ENCODE measurements around the gene CACNA1H. TPM values are rescaled to one million over a fixed set of nuclear protein-coding genes. Genes with fewer than 3 reads are reported as not detected.

The CACNA1H gene
- total and polyA plus RNA-seq, 2 of the 8 experiments (the other 6 are each of a cell fraction or from before 2014, with no cell fraction given) = 14.0 to 28.7 TPM

DNA sequence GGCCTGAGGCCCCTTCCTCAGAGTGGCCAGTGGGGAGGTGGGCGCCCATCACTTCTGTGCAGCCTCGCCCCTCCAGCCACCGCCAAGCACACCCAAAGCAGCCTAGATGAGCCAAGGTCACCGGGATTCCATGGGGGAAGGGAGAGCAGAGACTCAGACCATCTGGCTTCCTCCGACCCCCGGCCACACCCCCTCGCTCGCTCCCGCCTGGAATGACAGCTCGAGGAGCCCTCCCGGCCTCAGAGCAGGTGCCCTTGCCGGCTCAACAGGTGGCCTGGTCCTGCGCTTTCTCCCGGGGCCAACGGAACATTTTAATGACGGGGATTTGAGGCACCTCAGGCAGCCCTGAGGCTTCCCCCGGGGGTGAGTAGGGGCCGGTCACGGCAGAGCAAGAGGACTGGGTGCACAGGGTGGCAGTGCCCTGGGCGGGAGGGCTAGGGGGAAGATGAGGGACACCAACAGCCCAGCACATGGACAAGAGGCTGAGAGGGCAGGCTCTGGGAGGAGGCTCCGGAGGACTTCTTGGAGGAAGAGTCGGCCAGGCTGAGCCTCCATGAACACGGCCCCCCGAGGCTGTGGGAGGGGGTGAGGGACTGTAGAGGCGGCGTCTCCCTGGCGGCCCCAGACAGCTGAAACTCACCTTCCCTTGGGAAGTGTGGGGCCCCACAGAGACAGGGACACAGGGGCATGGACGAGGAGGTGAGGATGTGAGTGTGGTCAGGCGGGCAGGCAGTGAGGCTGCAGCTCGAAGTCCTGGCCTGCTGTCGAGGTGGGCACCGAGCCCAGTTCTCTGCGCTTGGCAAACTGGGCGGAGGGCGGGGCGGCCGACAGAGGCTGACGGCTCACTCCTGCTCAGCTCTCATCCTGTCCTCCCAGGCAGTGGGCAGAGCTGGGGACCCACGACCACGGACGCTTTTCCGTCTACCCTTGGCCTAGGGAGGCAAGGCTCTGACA, 44.3 kb upstream of the CACNA1H start:
- H2BK12ac ChIP-seq (ENCODE audit: low read depth, low read length) = no peak overlapping the region
- H4K5ac ChIP-seq (ENCODE audit: insufficient read length, low read depth, low read length) = no peak overlapping the region
- H2BK15ac ChIP-seq (ENCODE audit: low read length) = no peak overlapping the region
- H3K4me2 ChIP-seq (ENCODE audit: insufficient read depth in 1 of 2, low read depth in 2 of 2, low read length in 2 of 2) = no peak overlapping the region
- DNase-seq (ENCODE audit: low read depth in 1 of 2, low spot score in 2 of 2) (no peak), FAIRE-seq (no peak)
- H3K4ac ChIP-seq (replicated peaks; ENCODE audit: insufficient read length, low read depth, low read length) = no peak overlapping the region
- no peak overlapping the region for H3K18ac ChIP-seq (ENCODE audit: extremely low read depth, low read length)
- H3K56ac ChIP-seq (replicated peaks; ENCODE audit: insufficient read length, low read depth, low read length) = no peak overlapping the region
- no peak overlapping the region for H3K4me3 ChIP-seq (ENCODE audit: extremely low read depth in 1 of 4, insufficient read depth in 2 of 4, low read depth in 3 of 4, low read length in 4 of 4)
- H3K27ac ChIP-seq (ENCODE audit: low read depth, low read length) = no peak overlapping the region
- no peaks in the 10 kb centered on the region for H3K23me2 ChIP-seq (ENCODE audit: low read depth, low read length)
- H3K23ac ChIP-seq (ENCODE audit: insufficient read length) = no peak overlapping the region
- H2BK5ac ChIP-seq (ENCODE audit: low read depth, low read length) = no peak overlapping the region
- H4K8ac ChIP-seq (ENCODE audit: extremely low read depth, insufficient read depth, low read length) = no peak overlapping the region
- H4K91ac ChIP-seq (replicated peaks; ENCODE audit: insufficient read length, low read length) = no peak overlapping the region
- no peak overlapping the region for H2AFZ ChIP-seq (ENCODE audit: low read length)
- ChIA-PET CTCF (ENCODE audit: partially characterized antibody) (interaction anchor here (1.0 to 2.6 kb wide), 9 partner anchors 53 to 222 kb away, joined by 3 to 12 read pairs (median 3); no protein-coding TSS in a partner anchor), POLR2A (ENCODE audit: partially characterized antibody) (no interaction called here)
- H3K79me1 ChIP-seq (ENCODE audit: low read depth, low read length) = no peaks in the 10 kb centered on the region
- no peaks in the 10 kb centered on the region for H3K79me2 ChIP-seq (ENCODE audit: control insufficient read depth in 1 of 2, insufficient read depth in 2 of 2, low read length in 2 of 2)
- H3K36me3 ChIP-seq (ENCODE audit: control insufficient read depth in 2 of 4, insufficient read depth in 4 of 4, low read length in 3 of 4) = no peaks in the 10 kb centered on the region
- no peak overlapping the region for H3K9ac ChIP-seq (replicated peaks in 1 of 4; ENCODE audit: extremely low read depth in 1 of 4, low read depth in 3 of 4, low read length in 3 of 4)
- H2BK120ac ChIP-seq (replicated peaks; ENCODE audit: low read depth, low read length) = no peak overlapping the region
- no peak overlapping the region for H2AK5ac ChIP-seq (ENCODE audit: low read depth, low read length)
- H3K27me3 ChIP-seq (replicated peaks in 1 of 4; ENCODE audit: control insufficient read depth in 3 of 4, extremely low read depth in 1 of 4, insufficient read depth in 3 of 4, low read length in 3 of 4) = peaks cover 0 to 12% (median 7%) of the 10 kb centered on the region in 4 experiments; a peak in 5 of 7 replicates
- H4K20me1 ChIP-seq (replicated peaks in 1 of 2; ENCODE audit: control insufficient read depth in 1 of 2, insufficient read depth in 2 of 2, low read length in 2 of 2) = peaks cover 0 to 4% of the 10 kb centered on the region in 2 experiments
- no peak overlapping the region for H2BK20ac ChIP-seq (ENCODE audit: low read length)
- H3K14ac ChIP-seq (ENCODE audit: insufficient read length) = no peak overlapping the region
- WGBS, 2 experiments (ENCODE audit: extremely low coverage in 1 of 2, insufficient coverage in 1 of 2, insufficient read length in 1 of 2, insufficient replicate concordance in 2 of 2, low coverage in 1 of 2, low lambda C conversion rate in 2 of 2, missing lambda C conversion rate in 1 of 2) = 78% methylated on average over 38 of the region's 42 CpGs; no CpG with 5 or more reads in 1 of the 2 experiments
- H3K4me1 ChIP-seq (replicated peaks in 1 of 4; ENCODE audit: control insufficient read depth in 3 of 4, insufficient read depth in 4 of 4, low read length in 3 of 4) = peaks cover 0 to 6% (median under 1%) of the 10 kb centered on the region in 4 experiments; a peak in 4 of 7 replicates
- no peaks in the 10 kb centered on the region for H3K9me3 ChIP-seq (ENCODE audit: insufficient read depth in 2 of 2, low read depth in 1 of 2, low read length in 1 of 2)
- TF ChIP-seq POU5F1 (IDR thresholded peaks at IDR 0.05; ENCODE audit: low read depth, low read length) = no peak
- no peak for TF ChIP-seq RXRA (IDR thresholded peaks at IDR 0.05; ENCODE audit: insufficient read depth, low read depth, low read length)
- no peak for TF ChIP-seq JUND (IDR thresholded peaks at IDR 0.05; ENCODE audit: low read length)
- no peak for TF ChIP-seq POLR2AphosphoS5 (IDR thresholded peaks at IDR 0.05; ENCODE audit: low read depth, low read length)
- TF ChIP-seq, protein P1, sequence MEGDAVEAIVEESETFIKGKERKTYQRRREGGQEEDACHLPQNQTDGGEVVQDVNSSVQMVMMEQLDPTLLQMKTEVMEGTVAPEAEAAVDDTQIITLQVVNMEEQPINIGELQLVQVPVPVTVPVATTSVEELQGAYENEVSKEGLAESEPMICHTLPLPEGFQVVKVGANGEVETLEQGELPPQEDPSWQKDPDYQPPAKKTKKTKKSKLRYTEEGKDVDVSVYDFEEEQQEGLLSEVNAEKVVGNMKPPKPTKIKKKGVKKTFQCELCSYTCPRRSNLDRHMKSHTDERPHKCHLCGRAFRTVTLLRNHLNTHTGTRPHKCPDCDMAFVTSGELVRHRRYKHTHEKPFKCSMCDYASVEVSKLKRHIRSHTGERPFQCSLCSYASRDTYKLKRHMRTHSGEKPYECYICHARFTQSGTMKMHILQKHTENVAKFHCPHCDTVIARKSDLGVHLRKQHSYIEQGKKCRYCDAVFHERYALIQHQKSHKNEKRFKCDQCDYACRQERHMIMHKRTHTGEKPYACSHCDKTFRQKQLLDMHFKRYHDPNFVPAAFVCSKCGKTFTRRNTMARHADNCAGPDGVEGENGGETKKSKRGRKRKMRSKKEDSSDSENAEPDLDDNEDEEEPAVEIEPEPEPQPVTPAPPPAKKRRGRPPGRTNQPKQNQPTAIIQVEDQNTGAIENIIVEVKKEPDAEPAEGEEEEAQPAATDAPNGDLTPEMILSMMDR (IDR thresholded peaks at IDR 0.05; ENCODE audit: control extremely low read depth in 1 of 3, insufficient read depth in 1 of 3, low read depth in 1 of 3, low read length in 3 of 3) = no peak
- TF ChIP-seq NANOG (IDR thresholded peaks at IDR 0.05; ENCODE audit: insufficient read depth, low read depth, low read length, poor library complexity, severe bottlenecking) = no peak
- no peak for TF ChIP-seq HDAC2 (IDR thresholded peaks at IDR 0.05; ENCODE audit: borderline replicate concordance in 1 of 2, low read depth in 2 of 2, low read length in 2 of 2)
- no peak for TF ChIP-seq NRF1 (IDR thresholded peaks at IDR 0.05; ENCODE audit: low read depth, low read length)
